ENCODE results near the gene NPBWR2.

The NPBWR2 gene

GRCh38 chr20:64148581-64148980, 41.2 kb upstream of the NPBWR2 start:
- CTCF ChIA-PET, result no interaction called here
- Mint-ChIP-seq H3K9me3 (peaks cover 28% of the 10 kb centered on the region), H3K4me3 (no peak overlapping the region), H3K36me3 (peaks cover 4% of the 10 kb centered on the region), H3K4me1 (no peaks in the 10 kb centered on the region), H3K27me3 (no peaks in the 10 kb centered on the region), H3K27ac (no peak overlapping the region)
- DNase-seq, result no peak

GRCh38 chr20:64146936-64147477, 39.6 kb upstream of the NPBWR2 start:
- Mint-ChIP-seq H3K36me3 (peaks cover 4% of the 10 kb centered on the region), H3K27ac (no peak overlapping the region), H3K9me3 (peaks cover 28% of the 10 kb centered on the region), H3K27me3 (no peaks in the 10 kb centered on the region), H3K4me3 (no peak overlapping the region), H3K4me1 (no peaks in the 10 kb centered on the region)
- CTCF ChIA-PET, result no interaction called here
- DNase-seq, result no peak

GRCh38 chr20:64146301-64146935, 39.1 kb upstream of the NPBWR2 start:
- CTCF ChIA-PET, result no interaction called here
- no peak for DNase-seq

DNA sequence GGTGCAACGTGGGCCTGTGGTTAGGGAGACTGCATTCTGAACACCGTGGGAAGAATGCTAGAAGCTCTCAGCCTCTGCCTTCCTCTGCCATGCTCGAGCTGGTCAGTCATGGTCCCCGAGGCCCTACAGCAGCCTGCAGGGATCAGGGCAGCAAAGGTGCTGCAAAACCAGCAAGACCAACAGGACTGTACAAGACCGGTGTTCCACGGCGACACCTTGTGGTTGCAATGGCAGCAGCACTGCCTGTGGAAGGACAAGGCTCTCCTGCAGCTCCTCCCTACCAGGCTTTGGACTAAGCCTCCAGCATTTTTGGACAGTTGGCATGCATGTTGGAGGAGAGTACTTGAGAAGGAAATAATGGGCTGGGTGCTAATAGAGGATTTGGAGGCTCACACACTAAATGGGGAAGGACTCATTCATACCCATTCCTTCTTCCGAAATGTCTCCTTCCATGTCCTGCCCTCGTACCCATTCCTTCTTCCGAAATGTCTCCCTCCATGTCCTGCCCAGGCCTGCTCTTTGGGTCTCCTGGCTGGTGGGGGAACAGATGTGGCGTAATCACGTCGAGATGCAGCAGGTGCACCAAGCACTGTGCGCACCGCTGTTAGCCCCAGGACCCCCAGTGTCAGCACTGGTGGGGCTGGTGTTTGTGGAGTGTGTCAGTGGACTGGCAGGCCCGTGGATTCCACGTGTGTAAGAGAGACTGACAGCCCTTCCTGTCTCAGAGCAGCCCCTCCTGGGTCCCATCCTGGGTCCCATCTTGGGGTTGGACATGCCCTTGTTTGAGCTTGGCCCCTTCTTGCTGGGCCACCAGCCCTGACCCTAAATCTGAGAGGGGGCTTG, 38.3 kb upstream of the NPBWR2 start:
- H3K36me3 Mint-ChIP-seq, result peaks cover 4% of the 10 kb centered on the region
- H3K9me3 Mint-ChIP-seq, result peaks cover 28% of the 10 kb centered on the region
- CTCF ChIA-PET, result no interaction called here
- peaks cover 4% of the 10 kb centered on the region for H3K27me3 Mint-ChIP-seq
- no peaks in the 10 kb centered on the region for H3K4me1 Mint-ChIP-seq
- H3K4me3 Mint-ChIP-seq, result no peak overlapping the region
- no peak for DNase-seq
- H3K27ac Mint-ChIP-seq, result no peak overlapping the region

More at GRCh38 chr20:64146301-64146935, 39.1 kb upstream of the NPBWR2 start:
- Mint-ChIP-seq H3K36me3 (peaks cover 4% of the 10 kb centered on the region), H3K27ac (no peak overlapping the region), H3K4me1 (no peaks in the 10 kb centered on the region), H3K27me3 (no peaks in the 10 kb centered on the region), H3K4me3 (no peak overlapping the region), H3K9me3 (peaks cover 28% of the 10 kb centered on the region)

GRCh38 chr20:64144144-64144912, 37.0 kb upstream of the NPBWR2 start:
- H3K4me1 Mint-ChIP-seq, result no peaks in the 10 kb centered on the region
- CTCF ChIA-PET, result no interaction called here
- H3K27ac Mint-ChIP-seq, result no peak overlapping the region
- no peak for DNase-seq
- H3K4me3 Mint-ChIP-seq, result no peak overlapping the region
- peaks cover 20% of the 10 kb centered on the region for H3K9me3 Mint-ChIP-seq
- peaks cover 6% of the 10 kb centered on the region for H3K27me3 Mint-ChIP-seq
- H3K36me3 Mint-ChIP-seq, result peaks cover 4% of the 10 kb centered on the region

GRCh38 chr20:64143018-64143801, 35.8 kb upstream of the NPBWR2 start:
- H3K27ac Mint-ChIP-seq, result no peak overlapping the region
- no peak for DNase-seq
- CTCF ChIA-PET, result no interaction called here
- peaks cover 4% of the 10 kb centered on the region for H3K36me3 Mint-ChIP-seq
- no peaks in the 10 kb centered on the region for H3K4me1 Mint-ChIP-seq
- no peak overlapping the region for H3K4me3 Mint-ChIP-seq
- peaks cover 6% of the 10 kb centered on the region for H3K27me3 Mint-ChIP-seq
- H3K9me3 Mint-ChIP-seq, result peaks cover 20% of the 10 kb centered on the region

DNA sequence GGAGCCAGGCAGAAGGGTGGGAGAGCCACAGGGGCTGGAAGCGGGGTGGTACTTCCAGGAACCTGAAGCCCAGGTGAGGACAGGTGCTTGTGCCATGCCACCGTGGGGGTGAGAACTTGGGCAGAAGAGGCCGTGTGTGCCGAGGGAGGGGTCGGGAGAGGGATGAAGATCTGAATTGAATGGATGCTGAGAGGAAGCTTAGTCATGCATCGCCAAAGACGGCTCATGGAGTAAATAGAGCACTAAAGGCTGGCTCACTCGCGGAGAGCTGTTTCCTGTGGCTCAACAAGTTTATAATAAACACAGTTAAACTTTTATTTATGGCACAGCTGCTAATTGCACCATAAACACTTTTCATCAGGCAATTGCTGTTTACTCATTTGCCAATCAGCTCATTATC, 35.2 kb upstream of the NPBWR2 start:
- Mint-ChIP-seq H3K9me3 (peaks cover 20% of the 10 kb centered on the region), H3K36me3 (peaks cover 4% of the 10 kb centered on the region), H3K27ac (no peak overlapping the region), H3K4me3 (no peak overlapping the region), H3K4me1 (no peaks in the 10 kb centered on the region), H3K27me3 (peaks cover 6% of the 10 kb centered on the region)
- CTCF ChIA-PET, result no interaction called here
- DNase-seq, result no peak

DNA sequence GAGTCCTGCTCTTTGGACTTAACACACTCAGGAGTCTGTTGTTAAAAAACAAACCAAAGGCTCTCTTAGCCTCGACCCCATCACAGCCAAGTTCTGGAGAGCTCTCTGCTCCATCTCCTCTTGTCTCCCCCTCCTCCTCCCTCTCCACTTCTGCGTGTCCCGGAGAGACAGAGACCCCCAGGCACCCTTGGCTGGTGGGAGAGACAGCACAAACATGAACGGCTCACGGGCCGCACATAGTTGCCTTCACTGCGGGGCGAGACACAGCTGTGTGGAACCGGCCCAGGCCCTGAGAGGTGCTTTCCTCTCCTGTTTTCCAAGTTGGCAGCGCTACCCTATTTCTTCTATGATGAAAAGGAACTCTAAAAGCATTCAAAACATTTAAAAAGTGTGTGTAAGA, 33.6 kb upstream of the NPBWR2 start:
- Mint-ChIP-seq H3K4me1 (no peaks in the 10 kb centered on the region), H3K9me3 (peaks cover 20% of the 10 kb centered on the region), H3K4me3 (no peak overlapping the region), H3K27ac (no peak overlapping the region), H3K27me3 (peaks cover 6% of the 10 kb centered on the region), H3K36me3 (peaks cover 4% of the 10 kb centered on the region)
- DNase-seq, result peak; percentile 11
- CTCF ChIA-PET, result no interaction called here

DNA sequence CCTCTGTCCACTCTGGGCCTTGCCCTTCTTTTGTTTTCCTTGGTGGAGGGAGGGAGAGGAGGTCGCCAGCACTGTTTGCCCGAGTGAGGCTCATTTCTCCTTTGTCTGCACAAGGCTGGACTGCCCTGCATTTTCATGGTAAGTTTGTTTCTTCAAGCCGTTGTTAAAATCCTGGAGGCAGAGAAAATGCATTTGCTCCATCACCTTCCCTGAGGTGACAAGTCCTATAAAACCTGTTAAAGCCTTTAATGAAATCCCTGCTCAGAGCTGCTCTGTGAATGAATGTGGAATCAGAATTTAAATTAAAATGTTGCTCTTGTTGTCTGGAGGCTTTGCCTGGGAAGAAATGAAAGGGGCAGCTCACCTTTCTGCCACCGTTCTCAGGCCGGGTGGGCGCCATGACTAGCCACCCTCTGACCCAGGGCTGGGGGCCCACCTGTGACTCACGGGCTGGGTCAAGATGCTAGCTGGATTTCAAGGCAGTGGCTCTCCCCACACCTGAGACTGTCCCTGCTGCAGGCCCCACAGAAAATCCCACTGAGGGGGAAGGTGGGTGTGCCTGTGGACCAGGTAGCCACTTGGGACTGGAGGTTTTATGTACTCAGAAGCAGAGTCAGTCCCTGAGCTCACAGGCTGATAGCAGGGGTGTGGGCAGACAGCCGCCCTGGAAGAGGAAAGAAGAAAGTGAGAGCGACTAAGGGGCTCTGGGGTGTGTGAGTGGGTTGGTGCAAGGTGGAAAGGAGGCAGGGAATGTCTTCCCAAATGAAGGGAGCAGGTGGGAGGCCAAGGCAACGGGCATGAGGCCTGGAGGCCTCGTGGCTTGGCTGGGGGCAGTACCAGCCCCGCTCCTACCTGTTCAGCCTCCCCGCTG, 32.9 kb upstream of the NPBWR2 start:
- no peak overlapping the region for H3K27ac Mint-ChIP-seq
- peaks cover 4% of the 10 kb centered on the region for H3K36me3 Mint-ChIP-seq
- peak; percentile 13 for DNase-seq
- H3K9me3 Mint-ChIP-seq, result peaks cover 16% of the 10 kb centered on the region
- CTCF ChIA-PET, result no interaction called here
- H3K27me3 Mint-ChIP-seq, result peaks cover 6% of the 10 kb centered on the region
- H3K4me1 Mint-ChIP-seq, result no peaks in the 10 kb centered on the region
- H3K4me3 Mint-ChIP-seq, result no peak overlapping the region

GRCh38 chr20:64139199-64140060, 32.1 kb upstream of the NPBWR2 start:
- Mint-ChIP-seq H3K36me3 (peaks cover 2% of the 10 kb centered on the region), H3K4me3 (no peak overlapping the region), H3K9me3 (peaks cover 9% of the 10 kb centered on the region), H3K27me3 (peaks cover 6% of the 10 kb centered on the region), H3K4me1 (no peaks in the 10 kb centered on the region), H3K27ac (no peak overlapping the region)
- CTCF ChIA-PET, result no interaction called here
- peak; percentile 13 for DNase-seq

GRCh38 chr20:64138276-64138815, 31.0 kb upstream of the NPBWR2 start:
- no peak overlapping the region for H3K27ac Mint-ChIP-seq
- H3K4me3 Mint-ChIP-seq, result no peak overlapping the region
- no peaks in the 10 kb centered on the region for H3K4me1 Mint-ChIP-seq
- no peak for DNase-seq
- CTCF ChIA-PET, result no interaction called here
- H3K9me3 Mint-ChIP-seq, result no peaks in the 10 kb centered on the region
- H3K27me3 Mint-ChIP-seq, result peaks cover 6% of the 10 kb centered on the region
- no peaks in the 10 kb centered on the region for H3K36me3 Mint-ChIP-seq

DNA sequence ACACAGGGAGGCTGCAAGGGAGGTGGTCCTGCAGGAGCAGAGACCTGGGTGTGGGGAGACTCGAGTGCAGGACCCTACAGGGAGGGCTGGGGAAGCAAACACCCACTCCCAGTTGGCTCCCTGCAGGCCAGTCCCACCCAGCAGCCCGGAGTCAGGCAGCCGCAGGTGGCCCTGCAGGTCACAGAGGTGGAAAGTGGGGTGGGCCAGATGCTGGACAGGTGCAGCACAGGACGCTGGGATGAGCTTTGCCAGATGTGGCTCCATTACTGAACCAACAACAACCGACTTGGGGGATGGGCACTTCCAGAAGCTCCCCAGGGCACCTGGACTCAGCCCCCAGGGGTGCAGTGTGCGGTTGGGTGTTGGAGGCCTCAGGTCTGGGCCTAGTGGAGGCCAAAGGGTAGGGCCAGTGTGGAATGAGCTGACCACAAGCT, 30.2 kb upstream of the NPBWR2 start:
- Mint-ChIP-seq H3K9me3 (no peaks in the 10 kb centered on the region), H3K36me3 (no peaks in the 10 kb centered on the region), H3K4me1 (no peaks in the 10 kb centered on the region), H3K4me3 (no peak overlapping the region), H3K27me3 (peaks cover 6% of the 10 kb centered on the region), H3K27ac (no peak overlapping the region)
- CTCF ChIA-PET, result no interaction called here
- no peak for DNase-seq

Measured in activated naive CD4-positive, alpha-beta T cell treated with anti-CD3 and anti-CD28 coated beads, Interleukin-2, amount 10 ng/mL, durations not matched to agents 7 days and 5 days (primary cell).